HG03039 (cell line): Measurements from ENCODE around the gene CEP76.
"Not testable (repeated sequence)": the region's sequence is repeated elsewhere in the genome, so short reads cannot be mapped to it uniquely, and the experiment has no call there.

Source experiments
- ATAC-seq: cut with Tn5 transposase; IDR thresholded peaks from one replicate; pipeline ENCODE4 v1.9.1; 2021; ENCODE audit warnings: mild to moderate bottlenecking, moderate library complexity; ENCODE audit not compliant: unreplicated experiment

Gene CEP76

GRCh38 chr18:12645751-12646203 lies 56.7 kb downstream of the CEP76 start:
- ATAC-seq: no peak

- no peak for ATAC-seq
Measured at GRCh38 chr18:12645254-12645653, 57.3 kb downstream of the CEP76 start.

GRCh38 chr18:12643756-12644155 lies 58.8 kb downstream of the CEP76 start:
- ATAC-seq: not testable (repeated sequence)

- ATAC-seq: no peak
Measured at GRCh38 chr18:12640881-12641200, 61.7 kb downstream of the CEP76 start.

GRCh38 chr18:12639990-12640880 lies 62.3 kb downstream of the CEP76 start:
- no peak for ATAC-seq

- ATAC-seq: no peak
Measured at GRCh38 chr18:12638644-12639124, 63.8 kb downstream of the CEP76 start.

- ATAC-seq: no peak
Measured at GRCh38 chr18:12637901-12638643, 64.5 kb downstream of the CEP76 start.

GRCh38 chr18:12637393-12637792 lies 65.1 kb downstream of the CEP76 start:
- no peak for ATAC-seq

- no peak for ATAC-seq
Measured at GRCh38 chr18:12631831-12632477, 70.6 kb downstream of the CEP76 start.

- no peak for ATAC-seq
Measured at GRCh38 chr18:12630136-12630535, 72.4 kb downstream of the CEP76 start.

- no peak for ATAC-seq
Measured at GRCh38 chr18:12628706-12629702, 73.5 kb downstream of the CEP76 start.

GRCh38 chr18:12627199-12627598 lies 75.3 kb downstream of the CEP76 start:
- ATAC-seq: not testable (repeated sequence)

GRCh38 chr18:12625241-12625640 lies 77.3 kb downstream of the CEP76 start:
- ATAC-seq: no peak
